BJ (cell line): Measurements from ENCODE around the gene DCAF7. TPM values are rescaled to one million over a fixed set of nuclear protein-coding genes. Genes with fewer than 3 reads are reported as not detected.

Source experiments
- CTCF ChIA-PET: fragments of 350-600 bp; formaldehyde crosslinking; extraction: SDS; loops from one replicate; lab custom pipeline; 2021; ENCODE audit warnings: antibody characterized with exemption, inconsistent platforms; lab: Yijun Ruan, JAX
- POLR2A ChIA-PET: fragments of 300-600 bp; sonication (Branson Sonifier 250); formaldehyde crosslinking; extraction: SDS; loops from one replicate; lab custom pipeline; 2021; ENCODE audit warnings: antibody characterized with exemption; lab: Charles Lee
- DNase-seq: peaks from one replicate; pipeline ENCODE4 v3.0.0-alpha.2; 2011; ENCODE audit warnings: low read depth
- H3K27me3 ChIP-seq: 2 replicates; pipeline ENCODE4 v1.6.0; 2011; ENCODE audit warnings: low read length; ENCODE audit not compliant: control insufficient read depth, insufficient read depth
- H3K36me3 ChIP-seq: 2 replicates; pipeline ENCODE4 v1.5.1; 2011; ENCODE audit warnings: low read length; ENCODE audit not compliant: control insufficient read depth, insufficient read depth
- H3K4me3 ChIP-seq: 2 replicates; pipeline ENCODE4 v1.5.1; 2011; ENCODE audit warnings: low read depth, mild to moderate bottlenecking, control low read depth, low read length
- CTCF ChIP-seq: IDR thresholded peaks from 2 replicates; pipeline ENCODE4 v1.5.1; 2011; ENCODE audit warnings: low read depth, mild to moderate bottlenecking, control low read depth, inconsistent platforms, low read length, moderate library complexity; ENCODE audit not compliant: insufficient read depth
- polyA plus RNA-seq: library from polyadenylated mRNA; depleted of rRNA; stranded (reverse); fragments of >200 nt; gene quantifications from 2 replicates; pipeline ENCODE4 v1.2.3, GENCODE V29; 2011

The DCAF7 gene
- polyA plus RNA-seq, 1 experiment: 57.4 TPM

- H3K4me3 ChIP-seq: no peak overlapping the region
- no peak for DNase-seq
- POLR2A ChIA-PET: no interaction called here
- no peak for TF ChIP-seq CTCF
- CTCF ChIA-PET: no interaction called here
- peaks cover 8% of the 10 kb centered on the region for H3K27me3 ChIP-seq
- no peaks in the 10 kb centered on the region for H3K36me3 ChIP-seq
These were observed 26.2 kb upstream of the DCAF7 start for GRCh38 chr17:63524051-63524450.

GRCh38 chr17:63525190-63525946 is 24.9 kb upstream of the DCAF7 start:
- Histone ChIP-seq H3K27me3 (peaks cover 8% of the 10 kb centered on the region), H3K4me3 (no peak overlapping the region), H3K36me3 (no peaks in the 10 kb centered on the region)
- no peak for TF ChIP-seq CTCF
- no peak for DNase-seq
- ChIA-PET CTCF (no interaction called here), POLR2A (no interaction called here)

GRCh38 chr17:63526861-63527260 is 23.4 kb upstream of the DCAF7 start:
- CTCF ChIA-PET: interaction anchor here (1.0 kb wide), 1 partner anchor 48 kb away, joined by 3 read pairs; no protein-coding TSS in a partner anchor
- no peak for TF ChIP-seq CTCF
- Histone ChIP-seq H3K27me3 (peaks cover 6% of the 10 kb centered on the region), H3K4me3 (no peak overlapping the region), H3K36me3 (no peaks in the 10 kb centered on the region)
- POLR2A ChIA-PET: no interaction called here
- no peak for DNase-seq

GRCh38 chr17:63528183-63528582 is 22.1 kb upstream of the DCAF7 start:
- Histone ChIP-seq H3K36me3 (no peaks in the 10 kb centered on the region), H3K4me3 (no peak overlapping the region), H3K27me3 (peaks cover 6% of the 10 kb centered on the region)
- DNase-seq: no peak
- no peak for TF ChIP-seq CTCF
- ChIA-PET POLR2A (no interaction called here), CTCF (no interaction called here)

- no peak for TF ChIP-seq CTCF
- H3K36me3 ChIP-seq: no peaks in the 10 kb centered on the region
These were observed 20.3 kb upstream of the DCAF7 start for GRCh38 chr17:63529711-63530556.

More at GRCh38 chr17:63529711-63530556, 20.3 kb upstream of the DCAF7 start:
- DNase-seq: no peak
- CTCF ChIA-PET: interaction anchor here (1.3 to 2.0 kb wide), 2 partner anchors 13 to 104 kb away, joined by 3 to 5 read pairs; no protein-coding TSS in a partner anchor
- no peak overlapping the region for H3K4me3 ChIP-seq
- POLR2A ChIA-PET: no interaction called here
- no peaks in the 10 kb centered on the region; the same call in none of the 2 replicates for H3K27me3 ChIP-seq
